IPS DF 4.7 (cell line): Measurements from ENCODE around the gene FRMD4A.

ENCODE experiments used
- DNase-seq: peaks from one replicate; pipeline ENCODE4 v3.0.0-alpha.2; 2013; ENCODE audit warnings: low spot score; ENCODE audit errors: extremely low read depth

FRMD4A gene

GRCh38 chr10:13820119-13820963 lies 510.4 kb downstream of the FRMD4A start:
- no peak for DNase-seq

- no peak for DNase-seq
These were observed 514.4 kb downstream of the FRMD4A start for GRCh38 chr10:13816195-13816925.

- no peak for DNase-seq
These were observed 515.0 kb downstream of the FRMD4A start for GRCh38 chr10:13815756-13816155.

GRCh38 chr10:13813550-13813949 lies 517.2 kb downstream of the FRMD4A start:
- DNase-seq, result no peak

- no peak for DNase-seq
These were observed 517.9 kb downstream of the FRMD4A start for GRCh38 chr10:13812804-13813203.

- DNase-seq, result no peak
These were observed 520.2 kb downstream of the FRMD4A start for GRCh38 chr10:13810568-13810967.

- DNase-seq, result no peak
These were observed 521.3 kb downstream of the FRMD4A start for GRCh38 chr10:13809427-13809826.

GRCh38 chr10:13808556-13809391 lies 522.0 kb downstream of the FRMD4A start:
- no peak for DNase-seq

GRCh38 chr10:13806419-13806818 lies 524.3 kb downstream of the FRMD4A start:
- DNase-seq, result no peak

GRCh38 chr10:13803566-13804554 lies 526.9 kb downstream of the FRMD4A start:
- DNase-seq, result no peak

GRCh38 chr10:13801907-13802288 lies 528.8 kb downstream of the FRMD4A start:
- no peak for DNase-seq

GRCh38 chr10:13801156-13801906 lies 529.4 kb downstream of the FRMD4A start:
- DNase-seq, result no peak

- no peak for DNase-seq
These were observed 533.6 kb downstream of the FRMD4A start for GRCh38 chr10:13797164-13797563.

- no peak for DNase-seq
These were observed 534.8 kb downstream of the FRMD4A start for GRCh38 chr10:13795653-13796555.

GRCh38 chr10:13794992-13795612 lies 535.6 kb downstream of the FRMD4A start:
- no peak for DNase-seq

- no peak for DNase-seq
These were observed 538.7 kb downstream of the FRMD4A start for GRCh38 chr10:13792006-13792405.

- no peak for DNase-seq
These were observed 539.2 kb downstream of the FRMD4A start for GRCh38 chr10:13791483-13791882.

GRCh38 chr10:13790196-13790595 lies 540.5 kb downstream of the FRMD4A start:
- DNase-seq, result no peak
